AG20443 (cell line): ENCODE measurements around the gene GUCA2A.

Experiments
- DNase-seq: peaks from one replicate; pipeline ENCODE4 v3.0.0; 2012; ENCODE audit warnings: low spot score, mixed read lengths

GUCA2A gene

DNA sequence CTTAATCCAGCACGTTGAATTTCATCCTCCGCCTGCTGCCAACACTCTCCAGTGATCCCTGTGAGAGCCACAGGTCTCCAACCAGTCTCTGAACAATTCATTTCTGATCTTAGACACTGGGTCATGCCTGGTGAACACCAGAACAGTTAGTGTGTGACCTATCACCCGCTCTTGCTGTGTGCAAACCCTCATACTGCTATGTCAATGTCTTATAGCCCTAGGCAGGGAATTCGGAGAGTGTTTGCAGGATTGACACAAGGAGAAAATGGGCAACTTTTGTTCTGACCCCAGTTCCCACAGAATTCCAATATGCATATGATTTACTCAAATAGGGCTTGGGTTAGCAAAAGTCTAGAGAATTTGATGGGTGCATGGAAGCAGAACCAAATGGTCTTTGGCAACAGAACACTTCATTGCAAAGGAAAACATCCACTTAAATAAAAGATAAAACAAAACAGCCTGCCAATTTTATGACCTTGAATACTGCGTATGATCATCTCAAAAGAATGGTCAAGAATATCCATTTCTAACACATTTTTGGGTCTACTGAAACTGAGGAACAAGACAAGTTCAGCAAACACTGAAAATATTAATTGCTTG, 34.4 kb downstream of the GUCA2A start:
- DNase-seq: no peak

GRCh38 chr1:42128964-42129363, 35.6 kb downstream of the GUCA2A start:
- DNase-seq: no peak

- no peak for DNase-seq
Measured at GRCh38 chr1:42128499-42128898, 36.0 kb downstream of the GUCA2A start.

DNA sequence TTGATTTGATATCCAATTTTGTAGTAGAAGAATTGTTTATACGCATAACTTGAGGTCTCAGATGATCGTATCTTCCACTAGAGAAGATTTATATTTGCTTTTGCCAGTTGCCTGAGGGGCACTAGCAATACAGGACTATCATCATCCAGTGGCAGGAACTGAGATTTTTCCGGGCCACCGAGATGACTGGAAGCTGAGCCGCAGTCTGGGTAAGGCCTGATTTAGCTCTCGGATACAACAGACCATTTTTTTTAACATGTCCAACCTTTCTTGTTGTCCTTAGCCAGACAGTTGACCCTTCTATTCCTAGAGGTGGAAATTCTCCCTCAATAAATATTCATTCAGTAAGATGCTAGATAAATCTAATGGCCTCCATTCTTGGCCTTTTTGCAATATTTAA, 36.8 kb downstream of the GUCA2A start:
- no peak for DNase-seq

DNA sequence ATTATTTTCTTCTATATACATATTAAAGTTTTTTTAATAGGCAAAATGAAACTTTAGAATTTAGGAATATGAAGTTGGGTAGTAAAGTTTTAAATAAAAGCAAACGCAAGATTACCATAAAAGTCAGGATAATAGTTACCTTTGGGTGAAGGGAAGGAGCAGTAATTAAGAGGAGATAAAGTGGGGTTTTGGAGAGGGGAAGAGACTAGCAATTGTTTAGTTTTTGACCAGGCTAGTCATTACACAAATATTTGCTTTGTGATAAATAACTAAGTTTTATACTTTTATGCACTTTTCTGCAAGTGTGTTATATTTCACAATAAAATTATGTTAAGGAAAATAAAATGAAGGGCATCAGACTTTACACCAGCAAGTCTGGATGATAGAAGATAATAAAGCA, 39.0 kb downstream of the GUCA2A start:
- no peak for DNase-seq

GRCh38 chr1:42122408-42122807, 42.1 kb downstream of the GUCA2A start:
- no peak for DNase-seq

DNA sequence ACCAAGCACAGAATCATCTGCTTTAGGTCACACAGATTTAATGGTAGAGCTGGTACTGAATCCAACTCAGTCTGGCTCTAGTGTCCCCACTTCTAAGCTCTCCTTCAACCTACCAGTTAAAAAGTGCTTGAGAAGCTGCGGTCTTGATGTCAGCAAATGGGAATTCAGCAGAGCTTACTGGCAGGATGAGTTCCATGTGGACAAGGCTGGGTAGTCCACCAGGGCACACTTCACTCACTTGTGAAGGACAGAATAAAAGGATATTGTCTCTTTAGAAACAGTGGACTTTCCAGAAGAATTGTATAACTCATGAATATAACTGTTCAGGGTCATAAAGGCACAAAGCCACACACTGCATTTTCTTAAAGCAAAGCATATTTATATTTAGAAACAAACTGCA, 46.4 kb downstream of the GUCA2A start:
- DNase-seq: peak; percentile 4

DNA sequence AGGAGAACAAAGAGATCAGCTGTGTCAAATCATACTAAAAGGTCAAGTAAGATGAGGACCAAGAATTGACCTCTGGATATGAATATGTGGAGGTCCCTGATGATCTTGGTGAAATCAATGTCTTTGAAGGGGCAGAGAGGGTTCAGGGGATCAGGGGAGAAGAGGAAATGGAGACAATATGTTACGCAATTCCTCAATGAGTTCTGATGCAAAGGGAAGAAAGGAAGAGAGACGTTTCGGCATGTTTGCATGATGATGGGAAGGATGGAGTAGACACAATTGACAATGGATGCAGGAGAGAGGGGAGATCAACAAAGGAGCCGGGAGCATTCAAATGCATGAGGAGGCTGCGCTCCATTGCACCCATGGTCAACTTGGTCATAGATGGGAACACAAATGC, 47.3 kb downstream of the GUCA2A start:
- DNase-seq: no peak

GRCh38 chr1:42114229-42114628, 50.3 kb downstream of the GUCA2A start:
- DNase-seq: peak; percentile 14
